Retinal pigment epithelial cell (primary cell): ENCODE data around the gene SENP6.
"Not testable (repeated sequence)": the region's sequence is repeated elsewhere in the genome, so short reads cannot be mapped to it uniquely, and the experiment has no call there.

Experiments
- DNase-seq: peaks from one replicate; pipeline ENCODE4 v3.0.0-alpha.2; 2010; ENCODE audit warnings: low read depth
- H3K4me3 ChIP-seq: 2 replicates; pipeline ENCODE4 v1.5.1; 2011; ENCODE audit warnings: mild to moderate bottlenecking, low read length, control low read depth, moderate library complexity
- CTCF ChIP-seq: conservative IDR thresholded peaks from 2 replicates; pipeline ENCODE4 v1.5.1; 2011; ENCODE audit warnings: low read depth, low read length, control low read depth, inconsistent platforms

The SENP6 gene

GRCh38 chr6:75568965-75569364 is 32.7 kb upstream of the SENP6 start:
- H3K4me3 ChIP-seq = no peak overlapping the region
- no peak for DNase-seq
- TF ChIP-seq CTCF = no peak

- peak; percentile 18 for DNase-seq
- not testable (repeated sequence) for H3K4me3 ChIP-seq
Observed at GRCh38 chr6:75570671-75571070, 31.0 kb upstream of the SENP6 start.

DNA sequence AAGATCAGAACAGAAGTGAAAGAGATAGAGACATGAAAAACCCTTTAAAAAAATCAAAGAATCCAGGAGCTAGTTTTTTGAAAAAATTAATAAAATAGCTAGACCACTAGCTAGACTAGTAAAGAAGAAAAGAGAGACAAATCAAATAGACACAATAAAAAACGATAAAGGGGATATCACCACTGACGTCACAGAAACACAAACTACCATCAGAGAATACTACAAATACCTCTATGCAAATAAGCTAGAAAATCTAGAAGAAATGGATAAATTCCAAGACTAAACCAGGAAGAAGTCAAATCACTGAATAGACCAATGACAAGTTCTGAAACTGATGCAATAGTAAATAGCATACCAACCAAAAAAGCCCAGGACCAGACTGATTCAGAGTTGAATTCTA is 29.6 kb upstream of the SENP6 start:
- DNase-seq = no peak
- no peak for TF ChIP-seq CTCF
- no peak overlapping the region for H3K4me3 ChIP-seq

- no peak for TF ChIP-seq CTCF
Observed at GRCh38 chr6:75579951-75580350, 21.7 kb upstream of the SENP6 start.

DNA sequence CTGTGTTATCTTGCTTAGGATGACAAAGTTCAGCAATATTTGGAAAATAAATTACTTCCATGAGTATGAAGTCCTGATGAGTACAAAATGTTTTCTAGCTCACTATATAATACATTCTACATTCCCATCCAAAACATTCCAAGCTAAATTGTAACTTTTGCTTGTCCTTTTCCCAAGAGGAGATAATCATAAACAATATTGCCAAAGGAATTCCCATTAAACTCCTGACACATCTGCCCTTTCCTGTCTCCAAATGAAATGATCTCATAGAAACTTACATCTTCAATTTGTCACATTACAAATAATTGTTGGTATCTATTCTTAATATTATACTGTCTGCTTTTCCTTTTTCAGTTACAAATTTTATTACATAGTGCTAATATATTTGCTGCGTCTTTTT is 20.4 kb upstream of the SENP6 start:
- no peak for TF ChIP-seq CTCF
- H3K4me3 ChIP-seq = no peak overlapping the region
- DNase-seq = no peak

More at GRCh38 chr6:75579951-75580350, 21.7 kb upstream of the SENP6 start:
- no peak overlapping the region for H3K4me3 ChIP-seq
- DNase-seq = no peak

DNA sequence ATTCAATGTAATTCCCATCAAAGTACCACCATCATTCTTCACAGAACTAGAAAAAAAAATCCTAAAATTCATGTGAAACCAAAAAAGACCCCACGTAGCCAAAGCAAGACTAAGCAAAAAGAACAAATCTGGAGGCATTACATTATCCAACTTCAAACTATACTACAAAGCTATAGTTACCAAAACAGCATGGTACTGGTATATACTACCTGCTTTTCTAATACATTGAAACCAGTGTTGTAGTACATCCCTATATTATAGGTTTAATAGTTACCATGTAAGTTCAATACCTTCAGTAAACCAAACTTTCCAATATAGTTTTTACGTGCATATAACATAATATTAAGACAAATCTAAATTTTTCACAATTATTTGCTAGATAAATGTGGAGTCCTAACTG is 17.1 kb upstream of the SENP6 start:
- not testable (repeated sequence) for H3K4me3 ChIP-seq, DNase-seq

GRCh38 chr6:75588948-75589347 is 12.7 kb upstream of the SENP6 start:
- TF ChIP-seq CTCF = no peak
- no peak for DNase-seq
- H3K4me3 ChIP-seq = no peak overlapping the region

- DNase-seq = no peak
- no peak overlapping the region for H3K4me3 ChIP-seq
- no peak for TF ChIP-seq CTCF
Observed at GRCh38 chr6:75590370-75590769, 11.3 kb upstream of the SENP6 start.

DNA sequence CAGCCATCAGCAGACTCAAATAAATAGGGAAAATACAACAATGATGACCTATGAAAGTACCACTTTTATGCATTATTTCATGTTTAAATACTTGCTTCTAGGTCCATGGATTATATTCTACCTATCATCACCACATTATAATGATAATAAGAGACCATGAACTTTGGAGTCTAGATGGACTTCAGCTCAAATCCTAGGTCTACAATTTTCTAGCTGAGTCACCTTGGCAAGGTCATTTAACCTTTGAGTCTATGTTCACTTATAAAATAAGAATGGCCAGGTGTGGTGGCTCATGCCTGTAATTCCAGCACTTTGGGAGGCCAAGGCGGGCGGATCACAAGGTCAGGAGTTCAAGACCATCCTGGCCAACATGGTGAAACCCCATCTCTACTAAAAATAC is 5.3 kb upstream of the SENP6 start:
- not testable (repeated sequence) for H3K4me3 ChIP-seq, DNase-seq
